HG02885 (cell line): Measurements from ENCODE around the gene MBP.
"Not testable (repeated sequence)": the region's sequence is repeated elsewhere in the genome, so short reads cannot be mapped to it uniquely, and the experiment has no call there.

ENCODE experiments used
- ATAC-seq: cut with Tn5 transposase; IDR thresholded peaks from one replicate; pipeline ENCODE4 v1.9.1; 2021; ENCODE audit warnings: mild to moderate bottlenecking; ENCODE audit not compliant: unreplicated experiment, poor library complexity

MBP gene

GRCh38 chr18:76995896-76996295, 136.7 kb downstream of the MBP start:
- no peak for ATAC-seq

GRCh38 chr18:76994086-76994654, 138.4 kb downstream of the MBP start:
- no peak for ATAC-seq

GRCh38 chr18:76993573-76993972, 139.0 kb downstream of the MBP start:
- ATAC-seq, result no peak

GRCh38 chr18:76993085-76993382, 139.5 kb downstream of the MBP start:
- ATAC-seq, result no peak

GRCh38 chr18:76992226-76993084, 140.1 kb downstream of the MBP start:
- ATAC-seq, result no peak

GRCh38 chr18:76991021-76991688, 141.4 kb downstream of the MBP start:
- ATAC-seq, result no peak

- ATAC-seq, result not testable (repeated sequence)
Observed at GRCh38 chr18:76990343-76991020, 142.1 kb downstream of the MBP start.

GRCh38 chr18:76989647-76990190, 142.9 kb downstream of the MBP start:
- no peak for ATAC-seq

GRCh38 chr18:76988827-76989646, 143.5 kb downstream of the MBP start:
- ATAC-seq, result no peak

GRCh38 chr18:76988031-76988826, 144.4 kb downstream of the MBP start:
- ATAC-seq, result no peak

- no peak for ATAC-seq
Observed at GRCh38 chr18:76986406-76986805, 146.2 kb downstream of the MBP start.

- no peak for ATAC-seq
Observed at GRCh38 chr18:76985951-76986236, 146.7 kb downstream of the MBP start.

GRCh38 chr18:76985156-76985950, 147.2 kb downstream of the MBP start:
- ATAC-seq, result no peak

- no peak for ATAC-seq
Observed at GRCh38 chr18:76984193-76985155, 148.1 kb downstream of the MBP start.

GRCh38 chr18:76983613-76984051, 149.0 kb downstream of the MBP start:
- no peak for ATAC-seq

- peak; percentile 83 for ATAC-seq
Observed at GRCh38 chr18:76982841-76983583, 149.6 kb downstream of the MBP start.

- no peak for ATAC-seq
Observed at GRCh38 chr18:76982038-76982437, 150.5 kb downstream of the MBP start.
